Inflammatory macrophage treated with lipopolysaccharide for 4 hours (primary cell): ENCODE results near the gene ANTXR1.
A peak's percentile ranks its signal among the peaks of the same experiment; 100 is the strongest.
"Not testable (repeated sequence)": the region's sequence is repeated elsewhere in the genome, so short reads cannot be mapped to it uniquely, and the experiment has no call there.

ENCODE experiments used
- DNase-seq: peaks from one replicate; pipeline ENCODE4 v3.0.0-alpha.2; 2020

ANTXR1 gene

DNA sequence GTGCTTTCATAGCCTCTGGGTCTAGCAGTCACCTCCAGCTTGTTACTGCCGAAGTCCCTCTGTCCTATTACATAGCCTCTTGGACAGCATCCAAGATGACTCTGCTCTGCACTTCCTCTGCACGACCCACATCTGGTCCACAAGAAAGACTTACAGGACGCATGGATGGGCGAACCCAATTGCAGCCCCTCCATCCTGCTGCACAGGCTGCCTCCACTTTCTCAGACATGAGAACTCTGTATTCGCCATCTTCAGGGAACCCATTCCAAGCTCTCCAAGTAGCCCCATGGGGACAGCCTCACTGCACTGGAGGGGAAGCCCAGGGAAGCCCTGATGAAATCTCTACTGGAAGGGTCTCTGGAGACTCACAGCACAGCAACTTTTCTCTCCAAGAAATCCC is 201.9 kb downstream of the ANTXR1 start:
- DNase-seq, result peak; percentile 22

DNA sequence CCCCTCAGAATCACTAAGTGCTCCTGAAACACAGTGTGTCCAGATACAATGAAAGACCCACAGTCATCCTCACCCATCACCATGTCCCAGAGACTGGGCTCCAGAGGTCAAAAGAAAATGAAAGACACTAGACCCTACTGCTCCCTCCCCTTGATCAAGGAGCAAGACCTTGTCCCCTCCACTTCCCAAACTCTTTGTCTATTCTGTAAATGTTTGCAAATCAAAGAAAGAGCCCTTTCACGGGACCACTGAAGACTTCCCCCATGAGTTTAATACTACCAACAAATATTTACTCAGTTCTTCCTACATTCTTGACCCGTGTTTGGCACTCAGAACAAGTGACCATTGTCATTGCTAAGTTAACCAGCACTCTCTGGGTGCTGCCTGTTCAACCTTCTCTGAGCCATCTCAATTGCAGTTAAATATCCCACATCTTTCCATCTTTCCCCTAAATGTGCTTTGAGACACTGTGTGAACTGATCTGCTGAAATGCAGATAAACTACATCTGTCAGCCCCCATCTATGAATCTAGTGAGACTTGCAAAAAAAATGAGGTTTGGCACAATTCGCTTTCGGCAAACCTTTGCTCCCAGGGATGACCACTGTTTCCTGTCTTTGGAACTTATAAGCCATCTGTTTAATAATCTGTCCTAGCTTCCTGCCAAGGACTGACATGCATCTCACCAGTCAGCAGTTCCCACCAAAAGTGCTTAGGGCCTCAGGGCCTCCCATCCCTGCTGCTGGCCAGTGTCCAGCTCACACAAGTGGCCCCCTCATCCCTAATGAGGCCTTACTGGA is 203.8 kb downstream of the ANTXR1 start:
- no peak for DNase-seq

DNA sequence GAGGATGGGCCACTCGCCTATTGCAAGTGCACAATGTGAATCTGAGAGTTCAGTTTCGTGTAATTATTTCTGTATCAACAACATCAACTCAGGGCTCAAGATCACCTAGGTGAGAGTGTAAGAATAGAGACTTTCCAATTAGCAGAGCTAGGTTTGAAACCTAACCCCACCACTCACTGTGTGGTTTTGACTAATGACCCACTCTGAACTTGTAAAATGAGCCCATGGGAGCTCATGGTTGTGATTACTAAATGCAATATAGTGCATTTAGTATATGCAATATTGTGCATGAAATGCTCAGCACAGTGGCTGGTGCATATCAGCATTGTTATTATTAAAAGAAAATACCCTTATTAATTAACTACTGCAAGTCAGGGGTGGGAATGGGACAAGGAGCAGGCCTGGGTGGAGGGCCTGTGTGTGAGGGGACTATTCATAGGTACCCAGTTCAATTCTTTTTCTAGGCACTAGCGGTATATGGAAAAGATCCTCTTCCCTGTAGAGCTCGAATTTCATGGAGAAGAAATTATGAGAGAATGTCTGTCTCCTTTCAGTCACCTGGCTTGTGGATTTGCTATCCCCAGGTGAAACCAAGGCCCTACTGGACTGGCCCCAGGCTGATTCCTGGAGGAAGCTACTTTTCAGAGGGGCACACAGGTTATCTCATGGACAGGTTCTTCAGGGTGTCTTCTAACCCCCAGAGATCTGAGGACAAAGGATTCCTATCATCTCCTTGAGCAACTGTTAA is 204.5 kb downstream of the ANTXR1 start:
- DNase-seq, result no peak

DNA sequence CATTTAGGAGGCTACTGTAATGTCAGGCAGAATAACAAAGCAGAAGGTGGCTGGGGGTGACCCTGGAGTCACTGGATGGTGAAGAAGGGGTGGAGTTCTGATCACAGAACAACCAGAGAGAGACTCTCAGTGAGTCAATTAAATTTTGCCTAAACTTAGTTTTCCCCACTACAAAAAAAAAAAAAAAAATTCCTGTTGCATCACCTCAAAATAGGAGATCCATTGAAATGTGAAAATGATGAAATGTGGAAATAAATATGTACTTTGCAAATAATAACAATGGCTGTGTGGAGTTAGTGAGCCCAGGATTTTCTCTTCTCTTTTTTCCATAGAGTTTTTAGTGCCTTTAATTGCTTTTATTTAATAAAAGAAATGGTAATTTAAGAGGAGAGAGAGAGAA is 208.5 kb downstream of the ANTXR1 start:
- no peak for DNase-seq

DNA sequence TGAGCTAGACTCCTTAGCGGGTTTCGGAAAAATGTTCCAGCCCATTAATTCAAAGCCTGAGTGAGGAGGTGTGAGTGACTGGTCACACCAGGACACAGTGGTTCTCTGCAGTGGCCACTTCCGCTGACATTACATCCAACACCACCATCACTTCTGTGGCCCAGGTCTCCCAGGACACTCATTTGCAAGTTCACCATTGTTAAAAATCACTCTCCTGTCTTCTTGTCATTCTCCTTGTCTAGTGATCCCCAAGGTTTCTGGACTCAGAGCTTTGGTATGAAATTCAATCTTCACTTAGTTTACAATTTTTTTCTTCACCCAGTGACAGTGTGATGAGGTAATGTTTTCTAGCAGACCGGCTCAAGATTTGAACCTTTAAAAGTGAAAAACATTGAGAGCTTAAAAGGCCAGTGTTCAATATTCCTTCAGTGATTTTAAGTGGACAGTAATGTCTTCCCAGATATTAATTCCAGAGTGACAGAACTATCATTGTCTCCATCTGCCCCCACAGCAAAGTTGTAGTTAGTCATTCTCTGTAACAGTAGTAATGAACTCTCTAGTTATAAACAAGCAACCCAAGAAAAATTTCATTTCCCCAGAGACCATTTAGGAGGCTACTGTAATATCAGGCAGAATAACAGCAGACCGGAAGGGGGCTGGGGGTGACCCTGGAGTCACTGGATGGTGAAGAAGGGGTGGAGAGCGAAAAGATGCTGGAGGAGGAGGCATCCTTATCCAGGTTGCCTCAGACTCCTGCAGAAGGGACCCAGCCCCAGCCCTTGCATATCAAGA is 209.2 kb downstream of the ANTXR1 start:
- DNase-seq, result no peak

DNA sequence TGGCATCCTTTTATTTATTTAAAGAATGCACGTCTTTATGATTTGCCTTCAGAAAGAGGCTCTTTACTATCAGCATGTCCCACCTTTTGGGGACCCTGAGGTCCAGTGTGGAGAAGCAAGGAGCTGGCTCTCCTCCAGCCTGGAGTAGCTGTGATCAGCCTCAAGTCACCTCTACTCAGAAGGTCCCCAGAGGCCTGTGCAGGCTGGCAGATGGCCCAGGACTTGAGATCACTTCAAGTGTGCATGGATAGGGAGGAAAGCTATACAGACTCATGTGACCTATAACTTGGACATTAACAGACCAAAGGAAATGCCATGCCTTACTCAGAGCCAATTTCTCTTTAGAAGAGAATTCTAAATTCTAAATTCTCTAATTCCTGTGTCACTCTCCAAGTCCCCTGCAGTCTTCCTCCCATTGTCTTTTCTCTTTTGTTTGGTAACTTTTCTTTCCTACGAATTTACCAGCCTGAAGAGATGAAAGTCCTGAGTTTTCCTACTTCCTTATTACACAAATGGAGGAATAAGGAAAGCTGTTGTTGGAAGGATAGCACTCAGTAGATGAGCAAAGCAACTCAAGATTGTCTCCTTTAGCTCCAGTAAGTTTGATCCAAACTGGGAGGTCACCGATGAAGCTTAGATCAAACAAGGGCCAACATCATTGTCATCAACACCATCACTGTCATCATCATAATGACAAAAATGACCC is 210.1 kb downstream of the ANTXR1 start:
- DNase-seq, result no peak

DNA sequence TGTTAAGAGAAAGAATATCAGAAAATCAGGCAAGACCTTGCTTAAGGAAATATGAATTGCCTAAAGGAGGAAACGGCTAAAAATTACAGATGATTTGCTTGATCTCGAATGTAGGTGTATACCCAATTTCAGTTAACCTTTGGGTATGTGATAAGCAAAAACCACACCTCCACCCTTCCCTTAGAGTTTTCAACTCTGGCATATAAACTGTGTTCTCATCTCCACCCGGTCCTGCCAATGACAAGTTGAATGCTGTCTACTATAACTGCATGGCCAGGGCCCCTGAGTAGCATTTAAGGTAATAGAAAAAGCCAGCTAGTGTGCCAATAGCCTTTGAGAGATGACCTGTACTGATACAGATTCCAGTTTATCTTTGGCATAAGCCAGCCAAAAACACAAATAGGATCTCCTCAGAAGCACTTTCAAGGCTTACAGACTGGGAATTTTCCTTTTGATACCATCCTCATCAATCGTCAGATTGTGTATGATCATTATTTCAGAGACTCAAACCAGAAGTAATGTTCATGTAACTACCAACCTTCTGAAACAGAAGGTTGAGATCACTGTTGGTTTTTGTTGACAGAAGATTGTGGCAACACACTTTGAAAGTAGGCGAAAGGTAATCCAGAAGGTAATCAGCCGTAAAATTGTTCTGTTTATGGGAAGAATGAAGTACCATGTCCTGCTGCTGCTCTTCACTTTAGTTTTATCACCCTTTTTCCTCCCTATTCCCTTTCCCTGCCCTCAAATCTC is 211.0 kb downstream of the ANTXR1 start:
- no peak for DNase-seq

DNA sequence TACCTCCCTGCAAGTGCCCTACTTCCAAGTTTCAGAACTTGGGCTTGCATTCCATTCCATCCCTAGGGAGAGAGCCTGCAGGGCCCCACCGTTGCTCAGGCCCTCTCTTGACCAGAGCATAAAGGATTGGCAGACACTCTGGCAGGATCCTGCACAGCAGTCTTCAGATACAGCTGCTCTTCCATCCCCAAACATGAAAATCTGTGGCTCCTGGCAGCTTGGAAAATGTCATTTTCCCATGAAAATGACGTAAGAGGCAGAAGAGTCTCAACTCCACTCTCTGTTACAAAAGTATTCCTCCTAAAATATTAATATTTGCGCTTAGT is 211.5 kb downstream of the ANTXR1 start:
- no peak for DNase-seq

DNA sequence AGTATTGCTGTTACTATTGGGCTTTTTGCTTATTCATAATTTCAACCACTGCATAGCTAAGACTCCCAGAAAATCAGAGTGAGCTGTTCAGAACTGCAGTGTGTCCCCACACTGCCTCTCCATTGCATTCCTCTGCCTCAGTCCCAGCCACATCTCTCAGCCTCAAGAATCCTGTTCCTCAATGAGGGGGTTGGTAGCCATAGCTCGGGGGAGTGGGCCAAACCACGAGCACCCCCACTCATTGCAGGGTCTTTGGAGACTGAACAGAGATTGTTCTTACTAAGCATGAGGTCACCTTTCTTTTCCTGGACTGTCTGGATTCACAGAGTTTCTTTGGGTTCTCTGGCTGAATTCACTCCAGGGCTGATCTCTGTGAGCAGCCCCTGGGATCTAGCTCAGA is 213.0 kb downstream of the ANTXR1 start:
- DNase-seq, result no peak

DNA sequence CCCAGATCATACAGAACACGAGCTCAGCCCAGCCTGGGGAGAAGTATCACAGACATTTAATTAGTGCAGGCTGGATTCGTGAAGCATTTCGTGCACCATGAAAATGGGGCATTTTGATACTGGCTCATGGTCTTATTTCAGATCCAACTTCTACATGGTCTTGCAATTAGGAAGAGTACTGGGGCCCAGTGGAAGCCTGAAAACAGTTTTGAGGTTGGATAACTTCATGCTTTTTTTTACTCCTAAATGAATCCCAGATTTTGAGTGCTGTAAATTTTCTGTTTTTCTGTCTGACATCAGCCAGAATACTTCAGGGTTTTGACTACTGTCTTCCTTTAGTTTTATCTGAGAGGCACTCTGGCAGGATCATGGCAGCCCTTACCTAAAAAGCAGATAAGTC is 213.9 kb downstream of the ANTXR1 start:
- DNase-seq, result no peak

DNA sequence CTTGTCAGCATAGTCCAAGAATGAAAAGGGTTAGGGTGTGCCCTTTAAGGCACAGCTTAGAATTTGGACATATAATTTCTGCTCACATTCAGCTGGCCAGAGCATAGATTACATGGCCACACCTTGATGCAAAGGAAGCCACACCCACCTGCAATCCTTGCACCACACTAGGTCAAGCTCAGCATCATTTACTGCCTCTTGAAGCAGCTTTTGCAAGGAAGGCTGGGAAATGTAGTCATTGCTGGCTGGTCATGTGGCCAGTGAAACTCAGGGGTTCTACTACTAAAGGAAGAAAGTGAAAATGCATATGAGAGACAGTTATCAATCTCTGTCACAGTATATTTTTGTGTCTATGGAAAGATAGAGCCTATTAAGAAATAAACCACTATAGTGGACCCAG is 214.7 kb downstream of the ANTXR1 start:
- DNase-seq, result no peak

DNA sequence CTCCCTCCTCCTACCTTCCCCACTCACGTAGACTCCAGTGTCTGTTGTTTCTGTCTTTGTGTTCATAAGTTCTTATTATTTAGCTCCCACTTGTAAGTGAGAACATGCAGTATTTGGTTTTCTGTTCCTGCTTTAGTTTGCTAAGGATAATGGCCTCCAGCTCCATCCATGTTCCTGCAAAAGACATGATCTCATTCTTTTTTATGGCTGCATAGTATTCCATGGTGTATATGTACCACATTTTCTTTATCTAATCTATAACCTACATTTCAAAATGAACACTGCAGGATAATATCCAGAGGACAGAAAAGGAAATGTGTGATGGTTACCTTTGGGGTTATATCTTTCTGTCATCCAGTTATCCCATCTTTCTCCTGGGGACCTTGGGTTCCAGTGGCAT is 218.0 kb downstream of the ANTXR1 start:
- not testable (repeated sequence) for DNase-seq

DNA sequence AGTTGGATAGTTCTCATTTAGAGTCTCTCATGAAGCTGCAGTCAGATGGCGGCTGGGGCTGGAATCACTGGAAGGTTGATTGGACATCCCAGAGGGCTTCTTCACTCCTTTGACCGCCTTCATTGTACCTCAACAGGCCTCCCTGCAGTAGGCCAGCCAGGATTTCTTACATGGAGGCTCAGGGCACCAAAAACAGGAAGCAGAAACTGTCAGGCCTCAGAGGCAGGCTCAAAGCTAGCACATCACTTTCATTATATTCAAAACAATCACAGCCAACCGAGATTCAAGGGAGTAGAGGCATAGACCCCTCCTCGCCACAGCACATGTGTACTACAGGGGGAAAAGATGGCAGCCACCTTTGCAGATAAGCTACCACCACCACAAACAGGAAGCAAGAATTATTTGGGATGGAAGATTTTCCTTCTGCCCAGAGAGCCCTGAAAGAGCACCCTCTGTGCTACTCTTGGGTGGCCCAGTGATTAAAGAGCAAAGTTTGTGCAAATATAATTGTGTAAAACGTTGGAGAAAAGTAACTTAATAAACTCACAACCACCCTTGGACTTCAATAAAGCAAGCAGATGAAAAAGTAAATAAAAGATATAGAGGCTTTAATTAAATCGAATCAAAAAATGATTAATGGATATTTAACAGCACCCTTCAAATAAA is 218.8 kb downstream of the ANTXR1 start:
- peak; percentile 27 for DNase-seq

DNA sequence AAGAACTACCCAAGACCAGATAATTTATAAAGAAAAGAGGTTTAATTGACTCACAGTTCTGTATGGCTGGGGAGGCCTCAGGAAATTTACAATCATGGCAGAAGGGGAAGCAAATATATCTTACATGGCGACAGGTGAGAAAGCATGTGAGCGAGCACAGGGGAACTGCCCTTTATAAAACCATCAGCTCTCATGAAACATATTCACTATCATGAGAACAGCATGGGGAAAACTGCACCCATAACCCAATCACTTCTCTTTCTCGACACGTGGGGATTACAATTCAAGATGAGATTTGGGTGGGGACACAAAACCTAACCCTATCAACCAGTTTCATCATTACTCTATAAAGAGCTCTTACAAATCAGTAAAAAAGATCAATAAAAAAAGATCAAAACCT is 222.9 kb downstream of the ANTXR1 start:
- DNase-seq, result not testable (repeated sequence)

DNA sequence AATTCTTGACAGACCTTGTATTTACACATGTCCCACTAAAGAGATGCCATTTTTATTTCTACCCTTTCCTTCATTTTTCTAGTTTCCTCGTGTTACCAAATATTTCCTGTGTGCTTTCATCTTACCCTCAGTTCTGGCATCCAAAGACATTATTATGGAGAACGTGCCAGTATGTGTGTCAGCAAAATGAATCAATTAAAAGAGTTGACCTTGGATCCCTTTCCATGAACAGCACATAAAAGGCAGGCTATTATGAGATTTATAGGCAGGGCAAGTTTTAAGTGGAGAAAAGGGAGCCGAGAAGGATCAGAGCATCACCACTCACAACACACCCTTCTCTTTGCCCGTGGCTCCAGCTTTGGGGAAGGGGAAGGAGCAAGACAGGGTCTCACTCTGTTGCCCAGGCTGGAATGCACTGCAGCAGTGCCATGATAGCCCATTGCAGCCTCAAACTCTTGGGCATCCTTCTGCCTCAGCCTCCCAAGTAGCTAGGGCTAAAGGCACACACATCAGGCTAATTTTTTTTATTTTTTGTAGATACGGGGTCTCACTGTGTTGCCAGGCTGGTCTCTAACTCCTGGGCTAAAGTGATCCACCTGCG is 224.2 kb downstream of the ANTXR1 start:
- DNase-seq, result no peak

DNA sequence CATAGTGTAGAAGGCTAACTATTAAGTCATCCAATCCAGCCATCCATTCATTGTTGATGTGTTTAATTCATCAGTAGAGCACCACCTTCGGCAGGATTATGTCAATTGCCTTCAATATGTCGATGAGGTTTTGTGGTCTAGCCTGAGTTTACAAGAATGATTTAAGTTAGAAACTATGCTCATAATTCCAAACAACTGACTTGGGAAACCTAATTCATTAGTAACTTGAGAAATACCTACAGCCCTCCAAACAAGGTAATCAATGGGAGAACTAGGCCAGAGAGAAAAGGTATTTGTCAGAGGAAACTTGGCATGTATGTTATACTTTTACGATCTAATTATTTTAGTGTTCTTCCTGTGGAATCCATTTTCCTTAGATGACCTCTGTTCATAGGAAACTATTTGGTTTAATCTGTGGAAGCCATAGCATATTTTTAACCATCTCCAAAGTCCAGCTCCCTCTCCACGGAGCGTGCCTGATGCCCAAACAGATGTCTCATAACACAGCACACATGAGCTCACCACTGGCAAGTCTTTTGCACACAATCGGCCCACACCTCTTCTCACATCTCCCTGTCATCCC is 225.6 kb downstream of the ANTXR1 start:
- no peak for DNase-seq

DNA sequence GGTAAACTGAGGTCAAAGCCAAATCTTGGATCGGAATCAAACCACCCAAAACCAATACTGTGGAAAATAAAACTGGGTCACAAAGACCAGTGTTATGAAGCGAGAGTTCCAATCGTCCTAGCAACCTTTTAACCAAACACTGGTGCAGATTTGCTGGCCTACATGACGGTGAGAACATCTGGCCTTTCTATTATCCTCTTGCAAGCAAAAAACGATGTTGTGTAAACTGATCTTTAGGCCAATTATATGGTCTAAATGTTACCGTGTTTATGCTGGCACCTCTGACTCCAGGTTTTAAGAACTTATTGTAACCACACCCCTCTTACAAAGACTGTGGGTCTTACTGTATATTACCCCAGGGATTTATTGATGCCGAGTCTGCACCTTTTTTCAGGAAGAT is 228.1 kb downstream of the ANTXR1 start:
- DNase-seq, result no peak

DNA sequence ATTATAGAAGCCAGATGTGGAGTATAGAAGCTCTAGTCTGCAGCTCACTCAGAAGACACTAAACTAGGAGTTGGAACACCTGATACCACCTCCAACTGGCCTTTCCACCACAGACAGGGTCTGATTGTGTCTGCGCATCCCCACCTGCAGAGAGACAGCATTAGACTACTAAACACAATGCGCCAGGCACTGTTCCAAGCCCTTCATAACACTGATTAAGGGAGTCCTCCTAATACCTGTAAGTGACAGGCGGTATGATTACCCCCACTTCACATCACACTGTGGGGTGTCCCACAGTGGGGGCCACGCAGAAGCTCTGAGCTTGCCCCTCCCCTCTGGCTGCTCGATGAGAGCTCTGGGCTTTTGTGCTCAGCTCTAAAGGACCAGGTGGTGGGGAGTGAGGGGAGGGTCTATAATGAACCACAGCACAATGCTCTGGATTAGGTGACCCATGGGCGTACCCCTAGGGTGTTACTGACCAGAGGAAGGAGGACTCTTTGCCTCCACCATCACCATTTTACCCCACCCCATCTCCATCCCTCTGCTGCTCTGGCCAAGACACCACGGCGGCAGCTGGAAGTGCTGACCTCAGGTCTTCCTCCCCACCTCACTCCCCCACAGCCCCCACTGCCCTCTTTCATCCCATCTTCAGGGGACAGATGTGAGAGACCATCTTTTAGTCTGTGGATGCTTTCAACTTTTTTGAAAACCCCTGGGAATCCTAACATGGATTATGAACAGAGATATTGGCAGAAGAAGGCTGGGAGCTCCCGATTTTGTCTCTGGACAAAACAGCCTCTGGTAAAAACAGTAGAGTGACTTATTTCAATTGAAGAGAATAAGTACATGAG is 228.9 kb downstream of the ANTXR1 start:
- DNase-seq, result no peak

DNA sequence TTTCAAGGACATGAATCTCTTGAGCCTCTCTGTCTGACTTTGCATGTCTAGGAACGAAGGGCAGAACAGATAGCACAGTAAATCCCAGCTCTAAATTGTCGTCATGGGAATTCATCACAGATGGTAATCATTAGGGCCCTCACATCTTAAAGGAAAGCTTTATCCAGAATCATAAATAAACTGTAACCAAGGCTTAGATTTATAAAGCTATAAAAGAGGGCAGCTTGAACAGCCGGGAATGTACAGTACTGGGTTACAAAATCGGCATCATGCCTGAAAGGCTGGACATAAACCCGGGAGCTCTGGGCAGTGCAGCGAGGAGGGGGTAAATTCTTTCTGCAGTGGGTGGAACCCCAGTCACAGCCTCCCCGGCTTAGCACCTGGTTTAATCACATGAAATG is 229.7 kb downstream of the ANTXR1 start:
- DNase-seq, result no peak

DNA sequence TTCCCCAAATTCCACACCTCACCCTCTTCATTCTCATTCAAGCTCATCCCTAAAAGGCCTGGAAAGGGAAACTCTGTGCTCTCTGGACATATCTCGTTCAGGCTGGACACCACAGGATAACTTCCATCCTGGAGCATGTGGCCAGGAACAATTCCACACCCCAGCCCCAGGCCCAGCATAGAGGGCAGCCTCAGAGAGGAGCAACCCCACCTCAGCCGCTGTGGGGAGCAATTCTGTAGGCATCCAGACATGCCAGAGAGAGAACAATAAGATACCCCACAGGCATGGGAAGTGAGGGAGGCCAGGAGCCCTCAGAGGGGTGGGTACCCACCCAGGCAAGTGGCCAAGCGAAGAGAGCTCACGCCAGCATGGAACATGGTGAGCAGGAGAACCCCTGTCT is 230.7 kb downstream of the ANTXR1 start:
- DNase-seq, result no peak
